ENCODE results near the gene PHLDA3.
A peak's percentile ranks its signal among the peaks of the same experiment; 100 is the strongest.

PHLDA3 gene

GRCh38 chr1:201468844-201469644 lies at the start of gene PHLDA3:
TSS of gene PHLDA3 (minus strand) at chr1:201469188. CDS start at chr1:201468786, 402 bp downstream.
- DNase-seq (ENCODE audit: low spot score), result peak; percentile 85
- TF ChIP-seq CTCF (IDR thresholded peaks at IDR 0.05; ENCODE audit: extremely low read depth, missing control alignments), result no peak

- TF ChIP-seq CTCF (IDR thresholded peaks at IDR 0.05; ENCODE audit: extremely low read depth, missing control alignments), result no peak
- no peak for DNase-seq (ENCODE audit: low spot score)
These were observed 49.1 kb upstream of the PHLDA3 start for GRCh38 chr1:201518071-201518470.

GRCh38 chr1:201517631-201518030 lies 48.6 kb upstream of the PHLDA3 start:
- no peak for DNase-seq (ENCODE audit: low spot score)

GRCh38 chr1:201516511-201517127 lies 47.6 kb upstream of the PHLDA3 start:
- no peak for TF ChIP-seq CTCF (IDR thresholded peaks at IDR 0.05; ENCODE audit: extremely low read depth, missing control alignments)
- no peak for DNase-seq (ENCODE audit: low spot score)

More at GRCh38 chr1:201517631-201518030, 48.6 kb upstream of the PHLDA3 start:
- no peak for TF ChIP-seq CTCF (IDR thresholded peaks at IDR 0.05; ENCODE audit: extremely low read depth, missing control alignments)

GRCh38 chr1:201515895-201516294 lies 46.9 kb upstream of the PHLDA3 start:
- DNase-seq (ENCODE audit: low spot score), result no peak
- TF ChIP-seq CTCF (IDR thresholded peaks at IDR 0.05; ENCODE audit: extremely low read depth, missing control alignments), result no peak

- no peak for TF ChIP-seq CTCF (IDR thresholded peaks at IDR 0.05; ENCODE audit: extremely low read depth, missing control alignments)
- no peak for DNase-seq (ENCODE audit: low spot score)
These were observed 46.2 kb upstream of the PHLDA3 start for GRCh38 chr1:201515062-201515750.

GRCh38 chr1:201514466-201514865 lies 45.5 kb upstream of the PHLDA3 start:
- DNase-seq (ENCODE audit: low spot score), result no peak

More at GRCh38 chr1:201514466-201514865, 45.5 kb upstream of the PHLDA3 start:
- TF ChIP-seq CTCF (IDR thresholded peaks at IDR 0.05; ENCODE audit: extremely low read depth, missing control alignments), result no peak
